SK-N-SH (cell line): ENCODE measurements around the gene MS4A18. TPM values are rescaled to one million over a fixed set of nuclear protein-coding genes. Genes with fewer than 3 reads are reported as not detected.
"Not testable (repeated sequence)": the region's sequence is repeated elsewhere in the genome, so short reads cannot be mapped to it uniquely, and the experiment has no call there.

ENCODE experiments used
- CTCF ChIA-PET: fragments of 300-600, 350-600 bp; formaldehyde crosslinking; extraction: SDS; loops from one replicate; lab custom pipeline; 2021; lab: Yijun Ruan, JAX
- POLR2A ChIA-PET: fragments of 350-600 bp; sonication (Branson Sonifier 250); formaldehyde crosslinking; extraction: SDS; loops from one replicate; lab custom pipeline; 2020; ENCODE audit warnings: antibody characterized with exemption, inconsistent platforms; lab: Yijun Ruan, JAX
- DNase-seq: peaks from one replicate; pipeline ENCODE4 v3.0.0; 2012
- H2AFZ ChIP-seq: fragments of 200-600 bp; sonication (generic); 2 replicates; pipeline ENCODE4 v1.8.1; 2016; ENCODE audit warnings: antibody characterized with exemption, mild to moderate bottlenecking, low read depth
- H3F3A ChIP-seq: fragments of 200-600 bp; sonication (generic); replicated peaks from 2 replicates; pipeline ENCODE3; 2016; ENCODE audit warnings: antibody characterized with exemption, mild to moderate bottlenecking; ENCODE audit not compliant: insufficient read depth
- H3K27ac ChIP-seq, 2 experiments: fragments of 200-500 bp in 1 of 2; fragments of 200-600 bp in 1 of 2; sonication (Bioruptor generic) in 1 of 2; sonication (generic), shearing (Covaris generic) in 1 of 2; 2 replicates each; pipeline versions ENCODE4 v1.5.1 to v1.6.1; 2014 to 2016; ENCODE audit warnings: low read depth in 2 of 2, inconsistent platforms in 1 of 2, low read length in 1 of 2, mild to moderate bottlenecking in 1 of 2, mixed read lengths in 1 of 2
- H3K27me3 ChIP-seq: fragments of 200-600 bp; sonication (generic), shearing (Covaris generic); 2 replicates; pipeline ENCODE4 v1.6.1; 2016; ENCODE audit warnings: mixed run types; ENCODE audit not compliant: insufficient read depth
- H3K36me3 ChIP-seq, 2 experiments: fragments of 200-500 bp in 1 of 2; fragments of 200-600 bp in 1 of 2; sonication (Bioruptor generic) in 1 of 2; sonication (generic) in 1 of 2; replicated peaks in 1 of 2; 2 replicates each; pipeline versions ENCODE3 to v1.5.1; 2014 to 2016; ENCODE audit warnings: low read length in 1 of 2, mild to moderate bottlenecking in 1 of 2; ENCODE audit not compliant: insufficient read depth in 2 of 2, control insufficient read depth in 1 of 2
- H3K4me1 ChIP-seq, 2 experiments: fragments of 200-500 bp in 1 of 2; fragments of 200-600 bp in 1 of 2; sonication (Bioruptor generic) in 1 of 2; sonication (generic), shearing (Covaris generic) in 1 of 2; 2 replicates each; pipeline versions ENCODE4 v1.5.1 to v1.6.1; 2014 to 2016; ENCODE audit warnings: low read depth in 1 of 2, low read length in 1 of 2, mixed run types in 1 of 2; ENCODE audit not compliant: insufficient read depth in 2 of 2, control insufficient read depth in 1 of 2
- H3K4me2 ChIP-seq: fragments of 200-600 bp; sonication (generic), shearing (Covaris generic); 2 replicates; pipeline ENCODE4 v1.6.1; 2017; ENCODE audit warnings: mixed run types
- H3K4me3 ChIP-seq, 2 experiments: fragments of 200-500 bp in 1 of 2; fragments of 200-600 bp in 1 of 2; sonication (Bioruptor generic) in 1 of 2; sonication (generic), shearing (Covaris generic) in 1 of 2; 2 replicates each; pipeline versions ENCODE4 v1.5.1 to v1.8.1; 2014 to 2016; ENCODE audit warnings: low read depth in 2 of 2, inconsistent platforms in 1 of 2, low read length in 1 of 2, mild to moderate bottlenecking in 1 of 2, mixed read lengths in 1 of 2, moderate library complexity in 1 of 2
- H3K79me2 ChIP-seq: fragments of 200-600 bp; sonication (generic); 2 replicates; pipeline ENCODE4 v1.8.1; 2017; ENCODE audit warnings: mild to moderate bottlenecking; ENCODE audit not compliant: insufficient read depth
- H3K9ac ChIP-seq: fragments of 200-600 bp; sonication (generic); 2 replicates; pipeline ENCODE4 v1.6.1; 2017; ENCODE audit warnings: mixed run types
- H3K9me2 ChIP-seq: fragments of 200-600 bp; sonication (generic); 2 replicates; pipeline ENCODE4 v1.6.1; 2017; ENCODE audit warnings: mixed run types
- H3K9me3 ChIP-seq: fragments of 200-600 bp; sonication (generic); 2 replicates; pipeline ENCODE4 v1.6.1; 2017; ENCODE audit warnings: mixed run types, mild to moderate bottlenecking, moderate library complexity
- H4K20me1 ChIP-seq: fragments of 200-600 bp; sonication (generic); 2 replicates; pipeline ENCODE4 v1.6.1; 2017; ENCODE audit warnings: mild to moderate bottlenecking, mixed run types; ENCODE audit not compliant: insufficient read depth
- CHD2 ChIP-seq: fragments of 150-350 bp; IDR thresholded peaks from 2 replicates; pipeline ENCODE4 v1.6.1; 2018; ENCODE audit warnings: low read length; ENCODE audit not compliant: partially characterized antibody
- CTCF ChIP-seq: fragments of 200-600 bp; sonication (generic); IDR thresholded peaks from 2 replicates; pipeline ENCODE4 v1.6.1; 2017; ENCODE audit warnings: antibody characterized with exemption, mild to moderate bottlenecking, moderate library complexity
- EZH2phosphoT487 ChIP-seq: fragments of 200-600 bp; sonication (generic); IDR thresholded peaks from 2 replicates; pipeline ENCODE4 v1.6.1; 2017; ENCODE audit warnings: low read depth, mixed run types, mild to moderate bottlenecking, antibody characterized with exemption, moderate library complexity, borderline replicate concordance
- FOSL2 ChIP-seq: IDR thresholded peaks from 2 replicates; pipeline ENCODE4 v1.4.0; 2012; ENCODE audit warnings: low read depth, mild to moderate bottlenecking, moderate library complexity, borderline replicate concordance
- FOXJ3 ChIP-seq: sonication (generic); formaldehyde crosslinking; IDR thresholded peaks from 2 replicates; pipeline ENCODE4 v1.5.1; 2020; ENCODE audit warnings: mild to moderate bottlenecking, missing genetic modification reagents
- MEF2A ChIP-seq: IDR thresholded peaks from 2 replicates; pipeline ENCODE4 v1.4.0; 2012; ENCODE audit warnings: low read depth, borderline replicate concordance
- POLR2AphosphoS5 ChIP-seq: IDR thresholded peaks from 2 replicates; pipeline ENCODE4 v1.6.1; 2012; ENCODE audit warnings: low read depth, low read length
- WGBS: methylation state at CpG from one replicate; pipeline ENCODE4 v1.1.6; 2017; ENCODE audit warnings: low lambda C conversion rate; 5-methylcytosine and 5-hydroxymethylcytosine counted together
- polyA plus RNA-seq, 3 experiments: library from polyadenylated mRNA; depleted of rRNA; stranded (reverse); fragments of >200 nt; gene quantifications; 2 replicates each; pipeline ENCODE4 v1.2.3, GENCODE V29; 2012
- TF ChIP-seq, protein P1 (sequence below): fragments of 150-350 bp; IDR thresholded peaks from 2 replicates; pipeline ENCODE4 v1.6.1; 2016; ENCODE audit warnings: mild to moderate bottlenecking, low read depth, low read length

The MS4A18 gene
- polyA plus RNA-seq, 1 of the 3 experiments (the other 2 are of a cell fraction) = not detected

- ChIA-PET POLR2A (no interaction called here), CTCF (no interaction called here)
- H3K27me3 ChIP-seq = peaks cover 10% of the 10 kb centered on the region
- no peak overlapping the region for H2AFZ ChIP-seq
- no peaks in the 10 kb centered on the region for H3K79me2 ChIP-seq
- no peak overlapping the region for H3K4me2 ChIP-seq
- no peak overlapping the region for H3K4me3 ChIP-seq
- DNase-seq = no peak
- no peaks in the 10 kb centered on the region for H3K9me2 ChIP-seq
- no peaks in the 10 kb centered on the region for H4K20me1 ChIP-seq
- H3K36me3 ChIP-seq = no peaks in the 10 kb centered on the region
- H3K4me1 ChIP-seq = no peaks in the 10 kb centered on the region
- no peak overlapping the region for H3K27ac ChIP-seq
- TF ChIP-seq EZH2phosphoT487 (no peak), CHD2 (no peak), POLR2AphosphoS5 (no peak), CTCF (peak; percentile 27; the same call in 1 of the 2 replicates), MEF2A (no peak)
- no peak overlapping the region for H3K9ac ChIP-seq
- 0% methylated on average over 4 of the region's 4 CpGs for WGBS
- H3K9me3 ChIP-seq = no peaks in the 10 kb centered on the region
- no peaks in the 10 kb centered on the region for H3F3A ChIP-seq
Observed at GRCh38 chr11:60710482-60710881, 14.0 kb upstream of the MS4A18 start.

DNA sequence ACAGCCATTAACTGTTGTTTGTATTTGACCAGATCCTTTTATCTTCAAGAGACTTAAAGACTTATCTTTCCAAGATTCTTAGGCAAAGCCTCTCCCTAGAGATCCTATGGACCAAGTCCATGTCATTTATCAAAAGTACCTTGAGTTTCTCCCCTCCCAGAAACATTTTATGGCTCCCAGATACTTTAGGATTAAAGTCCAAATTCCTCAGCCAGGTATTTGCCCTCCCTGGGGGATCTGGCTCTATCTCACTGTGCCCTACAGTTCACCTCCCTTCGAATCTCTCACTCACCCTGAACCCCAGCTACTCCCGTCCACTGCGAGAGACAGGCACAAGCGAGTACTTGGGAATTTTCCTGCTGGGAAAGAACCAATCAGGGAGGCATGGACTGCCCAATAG is 13.2 kb upstream of the MS4A18 start:
- DNase-seq = no peak
- H4K20me1 ChIP-seq = no peaks in the 10 kb centered on the region
- H3F3A ChIP-seq = no peaks in the 10 kb centered on the region
- H3K9me3 ChIP-seq = no peaks in the 10 kb centered on the region
- H3K4me1 ChIP-seq = no peaks in the 10 kb centered on the region
- no peak overlapping the region for H3K4me3 ChIP-seq
- ChIA-PET POLR2A (no interaction called here), CTCF (no interaction called here)
- H3K4me2 ChIP-seq = no peak overlapping the region
- H3K79me2 ChIP-seq = no peaks in the 10 kb centered on the region
- no peak overlapping the region for H3K27ac ChIP-seq
- H3K27me3 ChIP-seq = peaks cover 10% of the 10 kb centered on the region
- TF ChIP-seq FOSL2 = no peak
- no peak for TF ChIP-seq POLR2AphosphoS5
- no peak for TF ChIP-seq FOXJ3 (CRISPR knock-in tag)
- TF ChIP-seq, protein P1, sequence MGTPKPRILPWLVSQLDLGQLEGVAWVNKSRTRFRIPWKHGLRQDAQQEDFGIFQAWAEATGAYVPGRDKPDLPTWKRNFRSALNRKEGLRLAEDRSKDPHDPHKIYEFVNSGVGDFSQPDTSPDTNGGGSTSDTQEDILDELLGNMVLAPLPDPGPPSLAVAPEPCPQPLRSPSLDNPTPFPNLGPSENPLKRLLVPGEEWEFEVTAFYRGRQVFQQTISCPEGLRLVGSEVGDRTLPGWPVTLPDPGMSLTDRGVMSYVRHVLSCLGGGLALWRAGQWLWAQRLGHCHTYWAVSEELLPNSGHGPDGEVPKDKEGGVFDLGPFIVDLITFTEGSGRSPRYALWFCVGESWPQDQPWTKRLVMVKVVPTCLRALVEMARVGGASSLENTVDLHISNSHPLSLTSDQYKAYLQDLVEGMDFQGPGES = no peak
- no peaks in the 10 kb centered on the region for H3K9me2 ChIP-seq
- no peak overlapping the region for H3K9ac ChIP-seq
- 7% methylated on average over 4 of the region's 4 CpGs for WGBS
- no peak overlapping the region for H2AFZ ChIP-seq
- no peaks in the 10 kb centered on the region for H3K36me3 ChIP-seq

DNA sequence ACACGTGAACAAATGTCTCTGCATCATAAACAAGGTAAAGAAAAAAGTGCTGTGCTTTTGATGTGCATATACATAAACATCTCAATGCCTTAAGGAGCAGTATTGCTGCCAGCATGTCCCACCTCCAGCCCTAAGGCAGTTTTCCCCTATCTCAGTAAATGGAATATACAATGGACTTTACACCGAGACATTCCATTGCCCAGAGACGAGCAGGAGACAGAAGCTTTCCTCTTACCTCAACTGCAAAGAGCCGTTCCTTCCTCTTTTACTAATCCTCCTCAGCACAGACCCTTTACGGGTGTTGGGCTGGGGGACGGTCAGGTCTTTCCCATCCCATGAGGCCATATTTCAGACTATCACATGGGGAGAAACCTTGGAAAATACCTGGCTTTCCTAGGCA is 11.1 kb upstream of the MS4A18 start:
- H4K20me1 ChIP-seq, H3K9ac ChIP-seq, H2AFZ ChIP-seq, H3K36me3 ChIP-seq, DNase-seq, H3K79me2 ChIP-seq, H3F3A ChIP-seq, CTCF ChIA-PET, H3K4me1 ChIP-seq, H3K9me3 ChIP-seq, H3K4me2 ChIP-seq, POLR2A ChIA-PET, H3K4me3 ChIP-seq, H3K27ac ChIP-seq, H3K9me2 ChIP-seq: not testable (repeated sequence)
- WGBS = 6% methylated on average over 6 of the region's 6 CpGs
- H3K27me3 ChIP-seq = peaks cover 17% of the 10 kb centered on the region
